ENCODE results near the gene FXR1. TPM values are rescaled to one million over a fixed set of nuclear protein-coding genes. Genes with fewer than 3 reads are reported as not detected.

Gene FXR1
- total RNA-seq, 4 donors from 2014 or later, result 547 to 578 (median 571) TPM

DNA sequence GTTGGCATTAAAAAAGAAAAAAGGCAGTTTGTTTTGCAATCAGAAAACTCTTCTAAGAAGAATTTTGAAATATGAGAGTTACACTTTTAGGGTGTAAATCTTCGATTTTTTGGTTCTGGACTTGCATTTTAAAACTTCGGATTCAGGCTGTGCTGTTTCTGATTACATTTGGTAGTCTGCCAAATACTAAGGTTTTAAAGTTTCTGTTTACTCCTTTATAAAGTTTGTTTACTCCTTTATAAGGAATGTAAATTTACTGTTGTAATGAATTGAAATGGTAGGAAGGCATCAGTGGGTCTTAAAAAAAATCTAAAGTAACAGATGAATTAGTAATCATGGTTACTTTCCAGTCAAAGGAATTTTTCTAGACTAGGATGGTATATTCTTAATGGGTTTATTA is 14.1 kb downstream of the FXR1 start:
- H3K27me3 ChIP-seq, result no peaks in the 10 kb centered on the region
- peak overlapping the region; percentile 0 to 53 (median 7) for H3K27ac ChIP-seq
- ATAC-seq (no peak), DNase-seq (no peak)
- no peaks in the 10 kb centered on the region for H3K9me3 ChIP-seq
- H3K4me1 ChIP-seq, result peaks cover 48 to 82% of the 10 kb centered on the region in 2 donors
- in situ Hi-C loops (cut with MboI; ENCODE audit: low sequenced_read_pairs in 4 of 4) (no loop called here), intact Hi-C loops (cut with DNase I; ENCODE audit: low total_unique reads) (no loop called here)
- H3K4me3 ChIP-seq, result no peak overlapping the region
- no peaks in the 10 kb centered on the region for H3K36me3 ChIP-seq
- no peak for TF ChIP-seq POLR2A (IDR thresholded peaks at IDR 0.05)
- TF ChIP-seq, protein P1, sequence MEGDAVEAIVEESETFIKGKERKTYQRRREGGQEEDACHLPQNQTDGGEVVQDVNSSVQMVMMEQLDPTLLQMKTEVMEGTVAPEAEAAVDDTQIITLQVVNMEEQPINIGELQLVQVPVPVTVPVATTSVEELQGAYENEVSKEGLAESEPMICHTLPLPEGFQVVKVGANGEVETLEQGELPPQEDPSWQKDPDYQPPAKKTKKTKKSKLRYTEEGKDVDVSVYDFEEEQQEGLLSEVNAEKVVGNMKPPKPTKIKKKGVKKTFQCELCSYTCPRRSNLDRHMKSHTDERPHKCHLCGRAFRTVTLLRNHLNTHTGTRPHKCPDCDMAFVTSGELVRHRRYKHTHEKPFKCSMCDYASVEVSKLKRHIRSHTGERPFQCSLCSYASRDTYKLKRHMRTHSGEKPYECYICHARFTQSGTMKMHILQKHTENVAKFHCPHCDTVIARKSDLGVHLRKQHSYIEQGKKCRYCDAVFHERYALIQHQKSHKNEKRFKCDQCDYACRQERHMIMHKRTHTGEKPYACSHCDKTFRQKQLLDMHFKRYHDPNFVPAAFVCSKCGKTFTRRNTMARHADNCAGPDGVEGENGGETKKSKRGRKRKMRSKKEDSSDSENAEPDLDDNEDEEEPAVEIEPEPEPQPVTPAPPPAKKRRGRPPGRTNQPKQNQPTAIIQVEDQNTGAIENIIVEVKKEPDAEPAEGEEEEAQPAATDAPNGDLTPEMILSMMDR (IDR thresholded peaks at IDR 0.05 in 4 of 5, conservative IDR thresholded peaks at IDR 0.05 in 1 of 5), result no peak

DNA sequence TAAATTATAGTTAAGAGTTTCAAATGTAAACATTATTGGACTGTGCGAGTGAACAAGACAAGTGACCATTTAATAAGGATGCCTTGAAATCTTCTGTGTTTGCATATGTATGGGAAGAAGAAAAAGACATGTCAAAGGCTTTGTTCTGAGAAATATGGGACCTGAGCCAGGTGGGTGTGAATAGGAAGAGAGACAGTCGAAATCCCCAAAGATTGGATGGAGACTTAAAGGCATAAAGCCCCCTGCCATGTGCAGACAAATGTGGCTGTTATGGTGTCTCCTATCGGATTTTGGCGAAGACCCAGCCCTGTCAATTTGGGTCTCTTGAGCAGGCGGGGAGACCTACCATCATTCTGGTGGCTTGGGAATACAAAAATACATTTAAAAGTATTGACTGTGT is 16.9 kb downstream of the FXR1 start:
- no peak for ATAC-seq
- intact Hi-C loops (cut with DNase I; ENCODE audit: low total_unique reads) (no loop called here), in situ Hi-C loops (cut with MboI; ENCODE audit: low sequenced_read_pairs in 4 of 4) (no loop called here)
- TF ChIP-seq, protein P1 (IDR thresholded peaks at IDR 0.05 in 4 of 5, conservative IDR thresholded peaks at IDR 0.05 in 1 of 5), result no peak
- no peak for TF ChIP-seq POLR2A (IDR thresholded peaks at IDR 0.05)
- Histone ChIP-seq H3K4me3 (no peak overlapping the region), H3K36me3 (no peaks in the 10 kb centered on the region), H3K27me3 (no peaks in the 10 kb centered on the region), H3K9me3 (no peaks in the 10 kb centered on the region), H3K4me1 (peaks cover 58 to 82% of the 10 kb centered on the region in 2 donors), H3K27ac (peak overlapping the region in 1 of 4 donors; percentile 46)
- no peak for DNase-seq

DNA sequence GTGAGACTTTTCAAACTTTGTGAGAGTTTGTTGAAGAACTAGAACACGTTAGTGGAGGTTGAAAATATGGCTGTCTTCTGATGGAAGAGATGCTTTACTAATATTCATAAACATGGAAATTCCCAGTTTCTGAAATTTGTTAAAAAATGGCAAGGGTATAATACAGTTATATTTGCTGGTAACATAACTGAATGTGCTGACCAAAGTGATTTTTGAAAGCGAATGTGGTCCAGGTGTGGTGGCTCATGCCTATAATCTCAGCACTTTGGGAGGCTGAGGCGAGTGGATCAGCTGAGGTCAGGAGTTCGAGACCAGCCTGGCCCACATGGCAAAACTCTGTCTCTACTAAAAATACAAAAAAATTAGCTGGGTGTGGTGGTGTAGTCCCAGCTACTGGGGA is 18.1 kb downstream of the FXR1 start:
- TF ChIP-seq, protein P1 (IDR thresholded peaks at IDR 0.05 in 4 of 5, conservative IDR thresholded peaks at IDR 0.05 in 1 of 5), result no peak
- TF ChIP-seq POLR2A (IDR thresholded peaks at IDR 0.05), result no peak
- Histone ChIP-seq H3K4me3 (no peak overlapping the region), H3K36me3 (no peaks in the 10 kb centered on the region), H3K4me1 (peaks cover 52 to 70% of the 10 kb centered on the region in 2 donors), H3K27me3 (no peaks in the 10 kb centered on the region), H3K9me3 (no peaks in the 10 kb centered on the region), H3K27ac (peak overlapping the region in 2 of 4 donors; percentile 54 to 72)
- intact Hi-C loops (cut with DNase I; ENCODE audit: low total_unique reads), result no loop called here
- no peak for ATAC-seq
- DNase-seq, result no peak
- in situ Hi-C loops (cut with MboI; ENCODE audit: low sequenced_read_pairs in 4 of 4), result no loop called here

DNA sequence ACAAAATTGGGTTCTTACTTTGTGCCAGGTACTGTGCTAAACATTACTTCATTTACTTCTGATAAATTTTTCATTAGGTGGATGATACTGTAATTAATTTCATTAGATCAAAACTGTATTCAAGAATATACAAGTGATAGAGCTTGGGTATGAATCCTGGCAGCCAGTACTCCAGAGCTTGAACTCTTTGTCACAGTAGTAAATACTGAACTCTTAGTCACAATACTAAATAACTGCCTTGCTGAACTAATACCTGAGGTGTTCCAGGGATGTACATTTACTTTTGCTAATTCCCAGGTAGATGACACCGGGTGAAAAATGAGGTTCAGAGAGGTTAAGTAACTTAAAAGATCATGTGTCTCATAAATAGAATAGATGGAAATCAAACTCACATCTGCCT is 20.3 kb downstream of the FXR1 start:
- Histone ChIP-seq H3K9me3 (no peaks in the 10 kb centered on the region), H3K4me1 (peaks cover 33 to 47% of the 10 kb centered on the region in 2 donors), H3K36me3 (peaks cover 0 to 19% of the 10 kb centered on the region in 2 donors), H3K4me3 (no peak overlapping the region), H3K27ac (peak overlapping the region; percentile 14 to 72 (median 50)), H3K27me3 (no peaks in the 10 kb centered on the region)
- ATAC-seq (peak; percentile 65 to 69), DNase-seq (no peak)
- intact Hi-C loops (cut with DNase I; ENCODE audit: low total_unique reads), result no loop called here
- TF ChIP-seq POLR2A (IDR thresholded peaks at IDR 0.05), result no peak
- TF ChIP-seq, protein P1 (IDR thresholded peaks at IDR 0.05 in 4 of 5, conservative IDR thresholded peaks at IDR 0.05 in 1 of 5), result no peak
- in situ Hi-C loops (cut with MboI; ENCODE audit: low sequenced_read_pairs in 4 of 4), result no loop called here

DNA sequence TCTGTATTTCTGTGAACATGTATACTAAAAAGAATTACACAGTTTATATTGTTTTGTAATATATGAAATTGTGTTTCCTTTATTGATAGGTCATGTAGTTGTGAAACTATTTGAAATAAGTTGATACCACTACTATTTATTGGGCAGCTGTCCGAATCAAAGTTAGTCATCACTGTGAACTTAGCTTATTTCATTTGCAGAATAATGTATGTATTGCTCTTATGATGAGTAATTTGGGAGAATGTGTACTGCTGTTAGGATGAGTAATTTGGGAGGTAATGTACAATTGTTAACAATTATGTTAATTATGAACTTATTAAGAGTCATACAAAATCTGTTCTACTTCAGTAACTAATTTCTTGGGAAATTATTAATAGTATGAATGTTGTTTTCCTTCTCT is 22.2 kb downstream of the FXR1 start:
- in situ Hi-C loops (cut with MboI; ENCODE audit: low sequenced_read_pairs in 4 of 4), result no loop called here
- Histone ChIP-seq H3K27me3 (no peaks in the 10 kb centered on the region), H3K9me3 (no peaks in the 10 kb centered on the region), H3K4me1 (peaks cover 33 to 35% of the 10 kb centered on the region in 2 donors), H3K36me3 (peaks cover 0 to 30% of the 10 kb centered on the region in 2 donors), H3K27ac (peak overlapping the region in 2 of 4 donors; percentile 54 to 72), H3K4me3 (no peak overlapping the region)
- DNase-seq (no peak), ATAC-seq (no peak)
- no peak for TF ChIP-seq POLR2A (IDR thresholded peaks at IDR 0.05)
- TF ChIP-seq, protein P1 (IDR thresholded peaks at IDR 0.05 in 4 of 5, conservative IDR thresholded peaks at IDR 0.05 in 1 of 5), result no peak
- intact Hi-C loops (cut with DNase I; ENCODE audit: low total_unique reads), result no loop called here

Data from gastrocnemius medialis (tissue), 4 donors.